GM06990 (cell line): Measurements from ENCODE around the gene STAP1.

ENCODE experiments used
- DNase-seq: peaks from one replicate; pipeline ENCODE4 v3.0.0-alpha.2; 2011; ENCODE audit not compliant: insufficient read length; ENCODE audit errors: extremely low read depth
- H3K27me3 ChIP-seq: replicated peaks from 2 replicates; pipeline ENCODE4 v1.6.0; 2011; ENCODE audit warnings: low read length; ENCODE audit not compliant: control insufficient read depth, insufficient read depth
- H3K36me3 ChIP-seq: 2 replicates; pipeline ENCODE4 v1.5.1; 2011; ENCODE audit warnings: low read length; ENCODE audit not compliant: control insufficient read depth, insufficient read depth
- H3K4me3 ChIP-seq: replicated peaks from 2 replicates; pipeline ENCODE4 v1.5.1; 2011; ENCODE audit warnings: low read depth, mild to moderate bottlenecking, control low read depth, low read length
- CTCF ChIP-seq: IDR thresholded peaks from 2 replicates; pipeline ENCODE4 v1.5.1; 2011; ENCODE audit warnings: low read length, control low read depth, mild to moderate bottlenecking, inconsistent platforms; ENCODE audit not compliant: insufficient read depth, poor library complexity, severe bottlenecking

Gene STAP1

GRCh38 chr4:67558493-67558892 is at the start of gene STAP1:
TSS of gene STAP1 (plus strand) at chr4:67558727. CDS start at chr4:67558810, 83 bp downstream.
- H3K27me3 ChIP-seq: no peaks in the 10 kb centered on the region
- H3K36me3 ChIP-seq: no peaks in the 10 kb centered on the region
- peak within 1 kb of the TSS; percentile 72 for H3K4me3 ChIP-seq
- peak; percentile 5 for TF ChIP-seq CTCF
- peak; percentile 59 for DNase-seq

- TF ChIP-seq CTCF: no peak
- Histone ChIP-seq H3K27me3 (no peaks in the 10 kb centered on the region), H3K36me3 (peaks cover 9% of the 10 kb centered on the region), H3K4me3 (no peak overlapping the region)
- DNase-seq: no peak
These were observed 46.0 kb upstream of the STAP1 start for GRCh38 chr4:67512501-67512900.

- DNase-seq: no peak
These were observed 38.4 kb upstream of the STAP1 start for GRCh38 chr4:67520141-67520540.

GRCh38 chr4:67521506-67521905 is 37.0 kb upstream of the STAP1 start:
- DNase-seq: peak; percentile 12
- TF ChIP-seq CTCF: no peak
- H3K4me3 ChIP-seq: no peak overlapping the region
- H3K36me3 ChIP-seq: peaks cover 2% of the 10 kb centered on the region; the same call in 1 of the 2 replicates
- H3K27me3 ChIP-seq: no peaks in the 10 kb centered on the region

More at GRCh38 chr4:67520141-67520540, 38.4 kb upstream of the STAP1 start:
- no peak overlapping the region for H3K4me3 ChIP-seq
- peaks cover 2% of the 10 kb centered on the region; the same call in 1 of the 2 replicates for H3K36me3 ChIP-seq
- no peak for TF ChIP-seq CTCF
- H3K27me3 ChIP-seq: no peaks in the 10 kb centered on the region

- Histone ChIP-seq H3K36me3 (peaks cover 2% of the 10 kb centered on the region; the same call in 1 of the 2 replicates), H3K27me3 (no peaks in the 10 kb centered on the region), H3K4me3 (no peak overlapping the region)
- no peak for DNase-seq
- TF ChIP-seq CTCF: no peak
These were observed 36.3 kb upstream of the STAP1 start for GRCh38 chr4:67522230-67522629.
